C4-2B (cell line): ENCODE results near the gene SETDB2.

Experiments
- H3K27ac ChIP-seq: fragments of 450-650 bp; 2 replicates; pipeline ENCODE4 v1.5.1; 2017
- ZFX ChIP-seq: fragments of 450-650 bp; IDR thresholded peaks from 2 replicates; pipeline ENCODE4 v1.6.1; 2017
- TF ChIP-seq, protein P1 (sequence below): fragments of 450-650 bp; conservative IDR thresholded peaks from 2 replicates; pipeline ENCODE4 v1.5.1; 2017; ENCODE audit warnings: mild to moderate bottlenecking

SETDB2 gene

DNA sequence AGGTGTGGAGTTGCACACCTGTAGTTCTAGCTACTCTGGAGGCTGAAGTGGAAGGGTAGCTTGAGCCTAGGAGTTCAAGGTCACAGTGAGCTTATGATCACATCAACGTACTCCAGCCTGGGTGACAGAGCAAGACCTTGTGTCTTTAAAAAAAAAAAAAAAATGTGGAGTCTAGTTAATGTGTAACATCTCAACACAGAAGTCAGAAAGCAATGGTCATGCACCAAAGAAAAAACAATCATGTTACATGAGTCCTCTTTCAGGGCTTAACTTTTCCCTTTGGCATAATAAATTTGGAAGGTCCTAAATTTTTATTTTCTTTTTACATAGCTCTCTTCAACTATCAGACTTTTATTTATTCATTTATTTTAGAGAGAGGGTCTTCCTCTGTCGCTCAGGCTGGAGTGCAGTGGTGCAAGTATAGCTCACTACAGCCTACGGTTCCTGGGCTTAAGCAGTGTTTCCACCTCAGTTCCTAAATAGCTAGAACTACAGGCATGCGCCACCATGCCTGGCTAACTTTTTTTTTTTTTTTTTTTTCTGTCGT lies 22.3 kb downstream of the SETDB2 start:
- TF ChIP-seq ZFX: no peak
- TF ChIP-seq, protein P1, sequence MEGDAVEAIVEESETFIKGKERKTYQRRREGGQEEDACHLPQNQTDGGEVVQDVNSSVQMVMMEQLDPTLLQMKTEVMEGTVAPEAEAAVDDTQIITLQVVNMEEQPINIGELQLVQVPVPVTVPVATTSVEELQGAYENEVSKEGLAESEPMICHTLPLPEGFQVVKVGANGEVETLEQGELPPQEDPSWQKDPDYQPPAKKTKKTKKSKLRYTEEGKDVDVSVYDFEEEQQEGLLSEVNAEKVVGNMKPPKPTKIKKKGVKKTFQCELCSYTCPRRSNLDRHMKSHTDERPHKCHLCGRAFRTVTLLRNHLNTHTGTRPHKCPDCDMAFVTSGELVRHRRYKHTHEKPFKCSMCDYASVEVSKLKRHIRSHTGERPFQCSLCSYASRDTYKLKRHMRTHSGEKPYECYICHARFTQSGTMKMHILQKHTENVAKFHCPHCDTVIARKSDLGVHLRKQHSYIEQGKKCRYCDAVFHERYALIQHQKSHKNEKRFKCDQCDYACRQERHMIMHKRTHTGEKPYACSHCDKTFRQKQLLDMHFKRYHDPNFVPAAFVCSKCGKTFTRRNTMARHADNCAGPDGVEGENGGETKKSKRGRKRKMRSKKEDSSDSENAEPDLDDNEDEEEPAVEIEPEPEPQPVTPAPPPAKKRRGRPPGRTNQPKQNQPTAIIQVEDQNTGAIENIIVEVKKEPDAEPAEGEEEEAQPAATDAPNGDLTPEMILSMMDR: no peak
- no peak overlapping the region for H3K27ac ChIP-seq

DNA sequence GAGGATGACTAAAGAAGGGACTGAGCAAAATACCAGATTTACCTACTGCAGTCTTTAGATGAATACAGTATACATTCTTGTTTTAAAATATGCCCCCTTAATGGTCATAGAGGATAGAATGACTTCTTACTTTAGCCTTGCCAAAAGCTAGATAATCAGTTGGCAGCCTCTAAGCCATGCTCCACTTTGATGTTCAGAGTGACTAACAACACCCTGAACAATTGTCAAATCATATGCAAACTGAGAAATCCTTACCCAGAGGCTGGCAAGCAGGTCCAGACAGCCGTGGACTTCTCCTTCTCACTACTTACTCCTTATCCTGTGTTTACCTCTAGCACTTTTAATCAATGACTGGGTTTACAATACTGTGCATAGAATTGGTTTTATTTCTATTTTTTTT lies 28.1 kb downstream of the SETDB2 start:
- TF ChIP-seq, protein P1: no peak
- TF ChIP-seq ZFX: no peak
- H3K27ac ChIP-seq: no peak overlapping the region

DNA sequence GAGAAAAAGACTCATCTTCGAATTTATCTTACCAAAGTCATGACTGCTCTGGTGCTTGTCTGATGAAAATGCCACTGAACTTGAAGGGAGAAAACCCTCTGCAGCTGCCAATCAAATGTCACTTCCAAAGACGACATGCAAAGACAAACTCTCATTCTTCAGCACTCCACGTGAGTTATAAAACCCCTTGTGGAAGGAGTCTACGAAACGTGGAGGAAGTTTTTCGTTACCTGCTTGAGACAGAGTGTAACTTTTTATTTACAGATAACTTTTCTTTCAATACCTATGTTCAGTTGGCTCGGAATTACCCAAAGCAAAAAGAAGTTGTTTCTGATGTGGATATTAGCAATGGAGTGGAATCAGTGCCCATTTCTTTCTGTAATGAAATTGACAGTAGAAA lies 32.5 kb downstream of the SETDB2 start:
- TF ChIP-seq ZFX: no peak
- TF ChIP-seq, protein P1: no peak
- H3K27ac ChIP-seq: peak overlapping the region; percentile 50; the same call in 1 of the 2 replicates

DNA sequence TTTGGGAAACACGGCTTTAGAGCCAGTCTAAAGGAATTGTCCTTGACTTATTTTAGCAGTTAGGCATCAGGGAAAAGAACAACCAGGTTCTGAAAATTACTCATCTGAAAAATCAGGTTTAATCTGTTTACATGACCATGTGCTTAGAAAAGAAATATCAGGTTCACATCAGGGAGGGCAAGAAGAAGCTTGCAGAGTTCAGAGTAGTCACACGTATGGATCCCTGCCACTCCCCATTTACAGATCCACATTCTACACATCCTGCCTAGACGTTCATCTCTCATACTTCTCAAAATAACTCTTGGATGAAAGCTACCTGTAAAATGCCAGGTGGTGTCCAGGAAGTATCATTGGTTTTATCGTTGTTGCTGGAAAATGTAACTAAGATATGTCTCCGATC lies 37.7 kb downstream of the SETDB2 start:
- no peak overlapping the region for H3K27ac ChIP-seq
- no peak for TF ChIP-seq ZFX
- TF ChIP-seq, protein P1: no peak

DNA sequence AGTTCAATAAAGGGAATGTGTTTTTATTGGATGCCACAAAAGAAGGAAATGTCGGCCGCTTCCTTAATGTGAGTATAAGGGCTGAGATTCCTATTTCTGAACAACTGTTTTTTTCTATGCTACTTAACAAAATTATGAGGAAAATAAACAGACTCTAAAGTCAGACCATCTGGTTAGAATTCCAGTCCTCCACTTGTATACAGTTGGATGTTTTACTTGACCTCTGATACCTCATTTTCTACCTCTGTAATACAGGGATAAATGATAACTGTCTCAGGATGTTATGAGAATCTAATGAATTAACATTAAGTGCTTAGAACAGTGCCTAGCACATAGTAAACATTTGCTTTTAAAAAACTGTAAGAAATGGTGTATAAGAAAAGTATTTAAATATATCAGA lies 44.5 kb downstream of the SETDB2 start:
- TF ChIP-seq, protein P1: no peak
- no peak for TF ChIP-seq ZFX
- H3K27ac ChIP-seq: no peak overlapping the region

DNA sequence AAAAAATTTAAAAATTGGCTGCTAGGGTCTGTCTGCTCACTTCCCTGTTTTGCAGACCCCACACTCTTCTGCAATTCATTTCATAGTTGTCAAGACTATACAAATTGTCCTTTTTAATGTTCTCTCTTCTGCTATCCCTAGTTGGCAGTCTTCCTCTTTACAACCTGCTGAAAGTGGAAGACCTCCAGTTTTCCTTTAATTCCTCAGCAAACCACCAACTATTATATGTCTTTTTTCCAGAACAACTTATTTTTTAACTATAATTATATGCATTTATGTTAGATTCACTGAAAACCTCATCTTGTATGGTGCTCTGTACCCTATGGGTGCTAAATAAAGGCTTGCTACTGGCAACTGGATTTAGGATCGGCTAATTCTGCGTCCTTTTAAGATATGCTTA lies 50.6 kb downstream of the SETDB2 start:
- peak overlapping the region; percentile 70; the same call in 1 of the 2 replicates for H3K27ac ChIP-seq

DNA sequence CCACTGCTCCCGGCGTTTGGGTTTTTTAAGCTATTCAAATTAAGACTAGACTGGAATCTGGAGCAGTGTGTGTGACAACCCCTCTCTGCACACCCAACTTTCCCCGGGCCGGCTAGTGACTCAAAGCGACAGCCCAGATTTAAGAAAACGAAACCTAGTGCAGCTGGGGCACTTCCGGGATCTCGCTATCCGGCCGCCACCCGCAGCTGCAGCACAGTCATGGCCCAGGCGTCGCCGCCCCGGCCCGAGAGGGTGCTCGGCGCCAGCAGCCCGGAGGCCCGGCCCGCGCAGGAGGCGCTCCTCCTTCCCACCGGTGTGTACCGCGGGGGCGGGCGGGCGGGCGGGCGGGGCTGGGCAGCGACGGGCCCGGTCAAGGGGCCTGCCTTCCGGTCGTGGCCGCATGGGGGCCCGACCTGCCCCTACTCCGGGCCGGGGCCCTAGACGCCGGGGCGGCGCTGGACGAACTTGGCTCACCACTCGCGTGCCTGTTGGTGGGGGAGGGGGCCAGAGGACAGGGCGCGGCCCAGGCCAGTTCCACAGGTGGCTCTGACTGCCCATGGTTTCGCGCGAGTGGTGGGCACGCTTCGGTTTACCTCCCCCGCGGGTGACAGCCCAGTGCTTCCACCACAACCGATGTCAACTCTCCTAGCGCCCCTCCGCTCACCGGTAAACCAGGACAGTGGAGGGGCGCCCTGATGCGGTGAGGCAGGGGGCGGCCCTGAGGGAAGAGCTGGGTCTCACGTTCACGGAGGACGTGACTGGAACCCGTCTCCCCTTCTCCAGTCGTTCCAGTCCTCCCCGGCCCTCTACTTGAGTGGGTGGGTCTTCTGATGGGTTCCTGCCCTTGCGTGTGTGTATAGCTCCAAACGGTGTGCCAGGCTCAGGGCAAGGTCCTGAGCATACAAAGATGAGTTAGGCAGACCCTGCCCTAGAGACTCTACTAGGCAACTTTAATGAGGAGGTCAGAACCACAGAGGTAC lies 52.0 kb downstream of the SETDB2 start, which contains the start of gene PHF11:
Gene PHF11 (plus strand): TSS at position 171 of the 980 bp plus-strand sequence. CDS start 49 bp downstream, at position 220.
- H3K27ac ChIP-seq: peak within 1 kb of the TSS; percentile 70

More for the DNA sequence above, 50.6 kb downstream of the SETDB2 start:
- no peak for TF ChIP-seq ZFX
- TF ChIP-seq, protein P1: peak; percentile 4; the same call in 1 of the 2 replicates

DNA sequence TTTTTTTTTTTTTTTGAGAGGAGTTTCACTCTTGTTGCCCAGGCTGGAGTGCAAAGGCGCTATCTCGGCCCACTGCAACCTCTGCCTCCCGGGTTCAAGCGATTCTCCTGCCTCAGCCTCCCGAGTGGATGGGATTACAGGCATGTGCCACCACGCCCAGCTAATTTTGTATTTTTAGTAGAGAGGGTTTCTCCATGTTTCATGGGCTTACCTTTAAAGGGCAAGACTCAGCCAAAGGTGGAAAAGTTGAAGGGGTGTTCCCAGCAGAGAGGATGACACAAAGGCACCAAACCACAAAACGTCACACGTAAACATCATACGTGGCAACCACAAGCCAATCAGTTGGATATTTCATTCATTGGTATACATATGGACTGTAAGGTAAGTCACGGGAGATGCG lies 52.8 kb downstream of the SETDB2 start:
- H3K27ac ChIP-seq: peak overlapping the region; percentile 70; the same call in 1 of the 2 replicates

More for the DNA sequence above, 52.0 kb downstream of the SETDB2 start, which contains the start of gene PHF11:
- peak; percentile 63 for TF ChIP-seq ZFX
- TF ChIP-seq, protein P1: no peak; the same call in 1 of the 2 replicates
